ENCODE measurements around the gene KATNAL1. TPM values are rescaled to one million over a fixed set of nuclear protein-coding genes. Genes with fewer than 3 reads are reported as not detected.

KATNAL1 gene
- total and polyA plus RNA-seq, 2 of the 4 experiments (the other 2 are of a cell fraction), result 6.9 to 16.8 TPM

DNA sequence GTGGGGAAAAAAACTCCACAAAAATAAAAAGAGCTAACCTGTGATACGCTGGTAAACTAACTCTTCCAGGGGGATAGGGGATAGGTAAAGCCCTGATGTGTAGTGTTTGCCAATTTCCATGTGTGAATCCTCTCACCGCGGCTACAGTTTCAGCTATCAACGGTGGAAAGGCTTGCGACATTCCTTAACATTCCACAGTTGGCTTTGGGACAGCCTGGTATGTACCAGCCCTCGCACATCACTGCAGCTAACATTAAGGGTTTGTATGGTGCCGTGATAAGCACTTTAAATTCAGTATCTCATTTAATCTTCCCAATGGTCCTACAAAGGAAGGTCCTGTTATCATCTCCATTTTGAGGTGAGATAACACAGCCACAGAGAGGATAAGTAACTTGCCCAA is 112.4 kb downstream of the KATNAL1 start:
- DNase-seq (no peak), ATAC-seq (ENCODE audit: low read depth) (peak; percentile 54; the same call in 1 of the 2 replicates)
- no peak overlapping the region for H2AK9ac ChIP-seq (replicated peaks; ENCODE audit: low read depth, low read length, poor library complexity)
- H2AK5ac ChIP-seq (ENCODE audit: low read depth, low read length), result no peak overlapping the region
- H3K4me1 ChIP-seq (ENCODE audit: control insufficient read depth, insufficient read depth, low read length), result no peaks in the 10 kb centered on the region
- H2BK20ac ChIP-seq (ENCODE audit: low read depth, low read length), result no peak overlapping the region
- H3K36me3 ChIP-seq (ENCODE audit: control insufficient read depth, insufficient read depth, low read length), result no peaks in the 10 kb centered on the region
- ChIA-PET POLR2A (ENCODE audit: unreplicated experiment) (no interaction called here), CTCF (interaction anchor here (0.6 kb wide), 1 partner anchor 108 kb away, joined by 4 read pairs; no protein-coding TSS in a partner anchor)
- in situ Hi-C loops (cut with MboI; ENCODE audit: low sequenced_read_pairs), result no loop called here
- no peak overlapping the region for H3K4me3 ChIP-seq (ENCODE audit: insufficient read depth, low read depth, low read length)
- H4K8ac ChIP-seq (ENCODE audit: low read depth in 2 of 2, low read length in 2 of 2), result no peak overlapping the region
- H3K27ac ChIP-seq (ENCODE audit: insufficient read depth, low read length), result no peak overlapping the region
- intact Hi-C loops (cut with micrococcal nuclease), result no loop called here
- no peak overlapping the region for H2BK15ac ChIP-seq (ENCODE audit: low read depth, low read length)
- H3K23ac ChIP-seq (ENCODE audit: low read depth, low read length), result no peak overlapping the region
- no peak overlapping the region for H4K5ac ChIP-seq (ENCODE audit: low read depth, low read length)
- no peak overlapping the region for H3K56ac ChIP-seq (ENCODE audit: extremely low read depth, insufficient read depth, low read length)
- H3K9me3 ChIP-seq (ENCODE audit: control insufficient read depth, insufficient read depth, low read length), result no peaks in the 10 kb centered on the region
- H3K79me1 ChIP-seq (ENCODE audit: low read depth in 1 of 2, low read length in 2 of 2), result no peaks in the 10 kb centered on the region
- no peak overlapping the region for H4K91ac ChIP-seq (ENCODE audit: insufficient read depth, low read depth, low read length)
- H3K9ac ChIP-seq (ENCODE audit: low read depth, low read length), result no peak overlapping the region
- no peak overlapping the region for H3K4ac ChIP-seq (ENCODE audit: low read depth, low read length)
- dilution Hi-C loops (cut with HindIII; ENCODE audit: low sequenced_read_pairs, unreplicated experiment), result no loop called here
- TF ChIP-seq MXI1 (IDR thresholded peaks at IDR 0.05; ENCODE audit: borderline replicate concordance, low read depth, low read length) (no peak), MAZ (IDR thresholded peaks at IDR 0.05; ENCODE audit: borderline replicate concordance, low read depth, low read length) (no peak), RAD21 (IDR thresholded peaks at IDR 0.05; ENCODE audit: low read length) (no peak), CEBPB (IDR thresholded peaks at IDR 0.05; ENCODE audit: low read depth, low read length) (peak; percentile 31; the same call in 1 of the 2 replicates)
- TF ChIP-seq, protein P1, sequence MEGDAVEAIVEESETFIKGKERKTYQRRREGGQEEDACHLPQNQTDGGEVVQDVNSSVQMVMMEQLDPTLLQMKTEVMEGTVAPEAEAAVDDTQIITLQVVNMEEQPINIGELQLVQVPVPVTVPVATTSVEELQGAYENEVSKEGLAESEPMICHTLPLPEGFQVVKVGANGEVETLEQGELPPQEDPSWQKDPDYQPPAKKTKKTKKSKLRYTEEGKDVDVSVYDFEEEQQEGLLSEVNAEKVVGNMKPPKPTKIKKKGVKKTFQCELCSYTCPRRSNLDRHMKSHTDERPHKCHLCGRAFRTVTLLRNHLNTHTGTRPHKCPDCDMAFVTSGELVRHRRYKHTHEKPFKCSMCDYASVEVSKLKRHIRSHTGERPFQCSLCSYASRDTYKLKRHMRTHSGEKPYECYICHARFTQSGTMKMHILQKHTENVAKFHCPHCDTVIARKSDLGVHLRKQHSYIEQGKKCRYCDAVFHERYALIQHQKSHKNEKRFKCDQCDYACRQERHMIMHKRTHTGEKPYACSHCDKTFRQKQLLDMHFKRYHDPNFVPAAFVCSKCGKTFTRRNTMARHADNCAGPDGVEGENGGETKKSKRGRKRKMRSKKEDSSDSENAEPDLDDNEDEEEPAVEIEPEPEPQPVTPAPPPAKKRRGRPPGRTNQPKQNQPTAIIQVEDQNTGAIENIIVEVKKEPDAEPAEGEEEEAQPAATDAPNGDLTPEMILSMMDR (conservative IDR thresholded peaks at IDR 0.05; ENCODE audit: low read depth, low read length), result no peak
- TF ChIP-seq, protein P2, sequence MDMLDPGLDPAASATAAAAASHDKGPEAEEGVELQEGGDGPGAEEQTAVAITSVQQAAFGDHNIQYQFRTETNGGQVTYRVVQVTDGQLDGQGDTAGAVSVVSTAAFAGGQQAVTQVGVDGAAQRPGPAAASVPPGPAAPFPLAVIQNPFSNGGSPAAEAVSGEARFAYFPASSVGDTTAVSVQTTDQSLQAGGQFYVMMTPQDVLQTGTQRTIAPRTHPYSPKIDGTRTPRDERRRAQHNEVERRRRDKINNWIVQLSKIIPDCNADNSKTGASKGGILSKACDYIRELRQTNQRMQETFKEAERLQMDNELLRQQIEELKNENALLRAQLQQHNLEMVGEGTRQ (IDR thresholded peaks at IDR 0.05; ENCODE audit: low read depth, low read length), result no peak
- H3K9me1 ChIP-seq (ENCODE audit: insufficient read depth, low read length), result peaks cover 4% of the 10 kb centered on the region
- no peak overlapping the region for H2BK5ac ChIP-seq (ENCODE audit: low read depth, low read length, poor library complexity, severe bottlenecking)
- no peak overlapping the region for H3K18ac ChIP-seq (ENCODE audit: low read depth, low read length)
- H2AFZ ChIP-seq (replicated peaks; ENCODE audit: low read length, poor library complexity), result no peak overlapping the region
- WGBS, 2 experiments (ENCODE audit: extremely low coverage in 2 of 2, insufficient read length in 1 of 2), result 76% methylated on average over 4 of the region's 7 CpGs; no CpG with 5 or more reads in 1 of the 2 experiments
- H3K4me2 ChIP-seq (ENCODE audit: low read depth, low read length), result no peak overlapping the region
- H3K14ac ChIP-seq (replicated peaks; ENCODE audit: low read depth, low read length), result no peak overlapping the region
- H3K27me3 ChIP-seq (ENCODE audit: control insufficient read depth, insufficient read depth, low read length), result no peaks in the 10 kb centered on the region
- H4K20me1 ChIP-seq (ENCODE audit: insufficient read depth, low read length), result no peaks in the 10 kb centered on the region
- no TSS peak for BruUV-seq (replicated peaks)
- no peak overlapping the region for H2BK120ac ChIP-seq (ENCODE audit: low read depth, low read length)

Measured in IMR-90 (cell line).